ENCODE results near the gene LRRC8B.
"Not testable (repeated sequence)": the region's sequence is repeated elsewhere in the genome, so short reads cannot be mapped to it uniquely, and the experiment has no call there.

LRRC8B gene

GRCh38 chr1:89524369-89525168, at the start of gene LRRC8B:
Gene LRRC8B (plus strand): TSS chr1:89524829. CDS start chr1:89582651, 57,822 bp downstream.
- peak; percentile 83 for DNase-seq (ENCODE audit: low spot score)

GRCh38 chr1:89475269-89475668, 49.4 kb upstream of the LRRC8B start:
- no peak for DNase-seq (ENCODE audit: low spot score)

GRCh38 chr1:89476072-89476471, 48.6 kb upstream of the LRRC8B start:
- no peak for DNase-seq (ENCODE audit: low spot score)

- peak; percentile 45 for DNase-seq (ENCODE audit: low spot score)
Measured at GRCh38 chr1:89483010-89483756, 41.4 kb upstream of the LRRC8B start.

GRCh38 chr1:89483757-89484077, 40.9 kb upstream of the LRRC8B start:
- DNase-seq (ENCODE audit: low spot score), result no peak

GRCh38 chr1:89484092-89485038, 40.3 kb upstream of the LRRC8B start:
- no peak for DNase-seq (ENCODE audit: low spot score)

- DNase-seq (ENCODE audit: low spot score), result no peak
Measured at GRCh38 chr1:89487972-89488371, 36.7 kb upstream of the LRRC8B start.

GRCh38 chr1:89489047-89489729, 35.4 kb upstream of the LRRC8B start:
- no peak for DNase-seq (ENCODE audit: low spot score)

- no peak for DNase-seq (ENCODE audit: low spot score)
Measured at GRCh38 chr1:89490389-89490788, 34.2 kb upstream of the LRRC8B start.

- DNase-seq (ENCODE audit: low spot score), result no peak
Measured at GRCh38 chr1:89499320-89499719, 25.3 kb upstream of the LRRC8B start.

- DNase-seq (ENCODE audit: low spot score), result no peak
Measured at GRCh38 chr1:89502042-89502441, 22.6 kb upstream of the LRRC8B start.

GRCh38 chr1:89502895-89503294, 21.7 kb upstream of the LRRC8B start:
- DNase-seq (ENCODE audit: low spot score), result no peak

- DNase-seq (ENCODE audit: low spot score), result no peak
Measured at GRCh38 chr1:89503690-89504089, 20.9 kb upstream of the LRRC8B start.

GRCh38 chr1:89510061-89510460, 14.6 kb upstream of the LRRC8B start:
- not testable (repeated sequence) for DNase-seq (ENCODE audit: low spot score)

- no peak for DNase-seq (ENCODE audit: low spot score)
Measured at GRCh38 chr1:89512996-89513720, 11.5 kb upstream of the LRRC8B start.

GRCh38 chr1:89516055-89516454, 8.6 kb upstream of the LRRC8B start:
- no peak for DNase-seq (ENCODE audit: low spot score)

GRCh38 chr1:89518221-89518631, 6.4 kb upstream of the LRRC8B start:
- no peak for DNase-seq (ENCODE audit: low spot score)

- peak; percentile 73 for DNase-seq (ENCODE audit: low spot score)
Measured at GRCh38 chr1:89519779-89520358, 4.8 kb upstream of the LRRC8B start.

- DNase-seq (ENCODE audit: low spot score), result not testable (repeated sequence)
Measured at GRCh38 chr1:89521977-89522376, 2.7 kb upstream of the LRRC8B start.

- DNase-seq (ENCODE audit: low spot score), result peak; percentile 71
Measured at GRCh38 chr1:89523572-89524368, 859 bp upstream of the LRRC8B start.
